ENCODE data around the gene CHST14.

Gene CHST14

DNA sequence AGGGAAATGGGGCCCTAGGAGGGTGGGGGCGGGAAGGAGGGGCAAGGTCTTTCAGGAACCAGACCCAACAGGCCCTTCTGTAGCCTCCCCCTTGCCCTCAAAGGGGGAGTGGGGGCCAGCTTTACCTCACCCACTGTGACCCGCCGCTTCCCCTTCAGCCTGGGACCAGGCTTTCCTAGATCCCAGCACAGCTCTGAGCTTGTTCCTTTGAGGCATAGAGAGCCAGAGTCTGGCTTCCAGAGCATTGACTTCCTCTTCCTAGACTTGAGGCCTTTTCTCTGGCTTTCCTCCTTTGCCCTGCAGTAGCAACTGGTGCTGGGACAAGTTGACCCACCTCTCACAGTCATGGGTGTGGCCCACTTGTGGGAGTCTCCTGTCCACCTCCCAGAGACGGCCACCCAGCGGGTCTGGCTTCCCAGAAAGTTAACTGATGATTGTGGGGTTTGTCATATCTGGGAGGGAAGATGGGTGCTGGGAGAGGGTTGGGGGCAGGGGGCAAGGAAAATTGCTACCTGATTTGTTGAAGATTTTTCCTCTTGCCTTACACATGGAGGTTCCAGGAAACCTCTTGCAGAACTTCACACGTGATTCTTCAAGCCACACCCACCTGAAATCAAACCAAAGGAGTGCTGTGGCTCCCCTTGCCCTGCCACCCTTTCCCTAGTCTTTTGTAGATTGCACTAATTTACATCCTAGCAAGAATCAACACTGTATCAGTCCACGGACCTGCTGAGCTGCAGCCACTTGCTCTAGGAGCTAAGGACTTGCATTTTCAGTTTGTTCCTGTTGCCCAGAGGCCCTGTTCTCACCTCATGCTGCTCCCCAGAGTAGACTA, 4.1 kb upstream of the CHST14 start:
- Histone ChIP-seq H2BK5ac (ENCODE audit: low read depth, low read length, poor library complexity) (no peak overlapping the region), H3K4me2 (ENCODE audit: low read length) (no peak overlapping the region), H3K4ac (ENCODE audit: low read depth, low read length) (no peak overlapping the region), H3K4me1 (ENCODE audit: control insufficient read depth in 1 of 2, insufficient read depth in 2 of 2, low read length in 2 of 2) (peaks cover 11 to 26% of the 10 kb centered on the region in 2 experiments), H4K91ac (ENCODE audit: low read depth, low read length) (no peak overlapping the region), H3K9ac (ENCODE audit: low read length) (no peak overlapping the region), H2AK5ac (ENCODE audit: low read length) (no peak overlapping the region), H3K36me3 (ENCODE audit: control insufficient read depth in 1 of 2, insufficient read depth in 2 of 2, low read length in 2 of 2) (peaks cover 33 to 49% of the 10 kb centered on the region in 2 experiments), H3K27ac (ENCODE audit: low read depth, low read length) (no peak overlapping the region), H3K9me3 (ENCODE audit: insufficient read depth, low read depth, low read length) (peaks cover 3% of the 10 kb centered on the region), H3K4me3 (ENCODE audit: low read depth, low read length) (no peak overlapping the region), H2BK12ac (ENCODE audit: low read length) (no peak overlapping the region), H2AFZ (ENCODE audit: insufficient read depth, low read length, poor library complexity) (no peak overlapping the region), H3K14ac (ENCODE audit: low read length) (no peak overlapping the region), H4K8ac (ENCODE audit: low read depth, low read length) (no peak overlapping the region), H3K79me1 (ENCODE audit: low read length) (peaks cover 10% of the 10 kb centered on the region), H3K79me2 (ENCODE audit: control insufficient read depth, insufficient read depth, low read length, poor library complexity) (peaks cover 7% of the 10 kb centered on the region), H3K18ac (ENCODE audit: low read length) (no peak overlapping the region), H2BK120ac (ENCODE audit: insufficient read depth, low read length, poor library complexity) (no peak overlapping the region), H4K12ac (ENCODE audit: low read depth, low read length) (no peak overlapping the region), H3K27me3 (ENCODE audit: insufficient read depth, low read length) (no peaks in the 10 kb centered on the region), H3K23ac (ENCODE audit: low read length) (no peak overlapping the region)
- no CpG with 5 or more reads among the region's 7 CpGs for WGBS (ENCODE audit: extremely low coverage, insufficient coverage, insufficient read length)
- DNase-seq = no peak

DNA sequence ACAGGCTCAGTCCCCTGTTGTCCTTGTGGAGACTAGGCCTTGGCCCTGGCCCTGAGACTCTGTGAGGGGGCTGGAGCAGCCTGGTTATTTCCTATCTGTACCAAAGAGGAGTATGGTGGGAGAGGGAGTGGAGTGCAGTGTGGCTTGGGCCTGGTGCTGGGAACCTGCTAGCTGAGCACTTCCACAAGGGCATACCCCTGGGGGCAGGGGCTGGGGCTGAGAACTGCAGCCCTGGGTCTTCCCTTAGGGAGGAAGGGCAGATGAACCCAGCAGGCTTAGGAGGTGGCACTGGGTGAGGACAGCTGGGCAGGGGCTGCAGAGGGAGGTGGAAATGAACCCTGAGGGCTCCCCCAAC, 3.5 kb upstream of the CHST14 start:
- H2AK5ac ChIP-seq (ENCODE audit: low read length) = no peak overlapping the region
- H3K9me3 ChIP-seq (ENCODE audit: insufficient read depth, low read depth, low read length) = no peaks in the 10 kb centered on the region
- H3K23ac ChIP-seq (ENCODE audit: low read length) = no peak overlapping the region
- no peak overlapping the region for H4K91ac ChIP-seq (ENCODE audit: low read depth, low read length)
- no peak overlapping the region for H3K4me2 ChIP-seq (ENCODE audit: low read length)
- no peaks in the 10 kb centered on the region for H3K27me3 ChIP-seq (ENCODE audit: insufficient read depth, low read length)
- peaks cover 15 to 32% of the 10 kb centered on the region in 2 experiments for H3K4me1 ChIP-seq (ENCODE audit: control insufficient read depth in 1 of 2, insufficient read depth in 2 of 2, low read length in 2 of 2)
- H4K8ac ChIP-seq (ENCODE audit: low read depth, low read length) = no peak overlapping the region
- no peak overlapping the region for H3K9ac ChIP-seq (ENCODE audit: low read length)
- H4K12ac ChIP-seq (ENCODE audit: low read depth, low read length) = no peak overlapping the region
- peaks cover 10% of the 10 kb centered on the region for H3K79me1 ChIP-seq (ENCODE audit: low read length)
- no peak for DNase-seq
- H3K27ac ChIP-seq (ENCODE audit: low read depth, low read length) = no peak overlapping the region
- no peak overlapping the region for H3K4me3 ChIP-seq (ENCODE audit: low read depth, low read length)
- no peak overlapping the region for H2AFZ ChIP-seq (ENCODE audit: insufficient read depth, low read length, poor library complexity)
- H2BK120ac ChIP-seq (ENCODE audit: insufficient read depth, low read length, poor library complexity) = no peak overlapping the region
- peaks cover 7% of the 10 kb centered on the region for H3K79me2 ChIP-seq (ENCODE audit: control insufficient read depth, insufficient read depth, low read length, poor library complexity)
- H2BK12ac ChIP-seq (ENCODE audit: low read length) = no peak overlapping the region
- H3K36me3 ChIP-seq (ENCODE audit: control insufficient read depth in 1 of 2, insufficient read depth in 2 of 2, low read length in 2 of 2) = peaks cover 28 to 44% of the 10 kb centered on the region in 2 experiments
- no peak overlapping the region for H3K18ac ChIP-seq (ENCODE audit: low read length)
- no peak overlapping the region for H2BK5ac ChIP-seq (ENCODE audit: low read depth, low read length, poor library complexity)
- H3K14ac ChIP-seq (ENCODE audit: low read length) = no peak overlapping the region
- no peak overlapping the region for H3K4ac ChIP-seq (ENCODE audit: low read depth, low read length)

DNA sequence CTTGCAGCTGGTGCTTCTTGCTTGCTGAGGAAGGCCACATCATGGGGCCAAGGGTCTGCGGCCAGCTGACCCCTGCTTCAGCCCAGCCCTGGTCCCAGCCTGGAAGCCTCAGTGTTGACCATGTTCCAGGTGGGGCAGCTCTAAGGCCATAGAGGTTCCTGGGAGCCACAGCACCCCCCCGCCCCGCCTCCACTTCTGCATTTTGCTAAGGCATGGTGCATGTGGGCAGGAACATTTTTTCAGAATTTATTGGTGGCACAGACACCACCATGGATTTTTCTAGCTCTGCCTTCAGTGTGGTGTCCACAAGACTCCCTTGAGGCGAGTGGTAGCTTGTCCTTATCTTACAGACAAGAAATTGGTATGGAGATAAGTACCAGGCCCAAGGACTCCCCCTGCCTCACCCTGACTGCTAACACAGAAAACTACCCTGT, 1.9 kb upstream of the CHST14 start:
- H2BK5ac ChIP-seq (ENCODE audit: low read depth, low read length, poor library complexity) = no peak overlapping the region
- no peak overlapping the region for H4K8ac ChIP-seq (ENCODE audit: low read depth, low read length)
- H3K18ac ChIP-seq (ENCODE audit: low read length) = no peak overlapping the region
- H2AK5ac ChIP-seq (ENCODE audit: low read length) = no peak overlapping the region
- DNase-seq = no peak
- H4K12ac ChIP-seq (ENCODE audit: low read depth, low read length) = no peak overlapping the region
- no peak overlapping the region for H3K23ac ChIP-seq (ENCODE audit: low read length)
- no peak overlapping the region for H2AFZ ChIP-seq (ENCODE audit: insufficient read depth, low read length, poor library complexity)
- WGBS (ENCODE audit: extremely low coverage, insufficient coverage, insufficient read length) = no CpG with 5 or more reads among the region's 4 CpGs
- H3K9ac ChIP-seq (ENCODE audit: low read length) = no peak overlapping the region
- H3K79me1 ChIP-seq (ENCODE audit: low read length) = peaks cover 10% of the 10 kb centered on the region
- H3K36me3 ChIP-seq (ENCODE audit: control insufficient read depth in 1 of 2, insufficient read depth in 2 of 2, low read length in 2 of 2) = peaks cover 24 to 35% of the 10 kb centered on the region in 2 experiments
- H2BK12ac ChIP-seq (ENCODE audit: low read length) = no peak overlapping the region
- no peaks in the 10 kb centered on the region for H3K9me3 ChIP-seq (ENCODE audit: insufficient read depth, low read depth, low read length)
- H4K91ac ChIP-seq (ENCODE audit: low read depth, low read length) = no peak overlapping the region
- H3K4ac ChIP-seq (ENCODE audit: low read depth, low read length) = no peak overlapping the region
- no peak overlapping the region for H3K4me2 ChIP-seq (ENCODE audit: low read length)
- H3K79me2 ChIP-seq (ENCODE audit: control insufficient read depth, insufficient read depth, low read length, poor library complexity) = peaks cover 7% of the 10 kb centered on the region
- H3K4me3 ChIP-seq (ENCODE audit: low read depth, low read length) = no peak overlapping the region
- H3K4me1 ChIP-seq (ENCODE audit: control insufficient read depth in 1 of 2, insufficient read depth in 2 of 2, low read length in 2 of 2) = peaks cover 15 to 35% of the 10 kb centered on the region in 2 experiments
- H3K27ac ChIP-seq (ENCODE audit: low read depth, low read length) = no peak overlapping the region
- no peaks in the 10 kb centered on the region for H3K27me3 ChIP-seq (ENCODE audit: insufficient read depth, low read length)
- no peak overlapping the region for H2BK120ac ChIP-seq (ENCODE audit: insufficient read depth, low read length, poor library complexity)
- H3K14ac ChIP-seq (ENCODE audit: low read length) = no peak overlapping the region

GRCh38 chr15:40469776-40470390, 901 bp upstream of the CHST14 start:
- H3K27me3 ChIP-seq (ENCODE audit: insufficient read depth, low read length) = no peaks in the 10 kb centered on the region
- no peak overlapping the region for H2BK12ac ChIP-seq (ENCODE audit: low read length)
- no peak overlapping the region for H4K8ac ChIP-seq (ENCODE audit: low read depth, low read length)
- H2BK5ac ChIP-seq (ENCODE audit: low read depth, low read length, poor library complexity) = no peak overlapping the region
- H3K23ac ChIP-seq (ENCODE audit: low read length) = no peak overlapping the region
- no peak overlapping the region for H2AFZ ChIP-seq (ENCODE audit: insufficient read depth, low read length, poor library complexity)
- no peak overlapping the region for H4K91ac ChIP-seq (ENCODE audit: low read depth, low read length)
- peaks cover 21 to 26% of the 10 kb centered on the region in 2 experiments for H3K36me3 ChIP-seq (ENCODE audit: control insufficient read depth in 1 of 2, insufficient read depth in 2 of 2, low read length in 2 of 2)
- H2BK120ac ChIP-seq (ENCODE audit: insufficient read depth, low read length, poor library complexity) = no peak overlapping the region
- H3K79me2 ChIP-seq (ENCODE audit: control insufficient read depth, insufficient read depth, low read length, poor library complexity) = peaks cover 7% of the 10 kb centered on the region
- no peak overlapping the region for H4K12ac ChIP-seq (ENCODE audit: low read depth, low read length)
- H3K4me2 ChIP-seq (ENCODE audit: low read length) = peak overlapping the region; percentile 88
- no peak for DNase-seq
- H3K9ac ChIP-seq (ENCODE audit: low read length) = no peak overlapping the region
- H3K18ac ChIP-seq (ENCODE audit: low read length) = no peak overlapping the region
- no peak overlapping the region for H2AK5ac ChIP-seq (ENCODE audit: low read length)
- H3K4me1 ChIP-seq (ENCODE audit: control insufficient read depth in 1 of 2, insufficient read depth in 2 of 2, low read length in 2 of 2) = peaks cover 13 to 27% of the 10 kb centered on the region in 2 experiments
- H3K9me3 ChIP-seq (ENCODE audit: insufficient read depth, low read depth, low read length) = no peaks in the 10 kb centered on the region
- H3K79me1 ChIP-seq (ENCODE audit: low read length) = peaks cover 10% of the 10 kb centered on the region
- H3K4ac ChIP-seq (ENCODE audit: low read depth, low read length) = no peak overlapping the region
- H3K14ac ChIP-seq (ENCODE audit: low read length) = no peak overlapping the region
- no CpG with 5 or more reads among the region's 7 CpGs for whole genome bisulfite sequencing (ENCODE audit: extremely low coverage, insufficient coverage, insufficient read length)
- H3K4me3 ChIP-seq (ENCODE audit: low read depth, low read length) = peak overlapping the region; percentile 1
- H3K27ac ChIP-seq (ENCODE audit: low read depth, low read length) = peak overlapping the region; percentile 76

All from trophoblast cell (in vitro differentiated cells and primary cell).